Duodenal mucosa (tissue), 2 donors: ENCODE data around the gene TRMT1L.

ENCODE experiments used
- H3K27ac ChIP-seq: one replicate; pipeline ENCODE4 v1.7.0; 2013; ENCODE audit warnings: low read depth, low read length
- H3K27me3 ChIP-seq, 2 donors: one replicate each; pipeline ENCODE4 v1.7.0; 2013; ENCODE audit warnings: low read length in 2 of 2, control low read depth in 1 of 2; ENCODE audit not compliant: insufficient read depth in 2 of 2, control insufficient read depth in 1 of 2
- H3K36me3 ChIP-seq, 2 donors: one replicate each; pipeline ENCODE4 v1.7.0; 2013; ENCODE audit warnings: low read length in 2 of 2, control low read depth in 1 of 2; ENCODE audit not compliant: insufficient read depth in 2 of 2, control insufficient read depth in 1 of 2
- H3K4me1 ChIP-seq, 2 donors: one replicate each; pipeline ENCODE4 v1.7.0; 2013; ENCODE audit warnings: low read length in 2 of 2, control low read depth in 1 of 2; ENCODE audit not compliant: insufficient read depth in 2 of 2, control insufficient read depth in 1 of 2
- H3K4me3 ChIP-seq, 2 donors: one replicate each; pipeline ENCODE4 v1.7.0; 2013; ENCODE audit warnings: low read length in 2 of 2, low read depth in 1 of 2
- H3K9ac ChIP-seq, 2 donors: one replicate each; pipeline ENCODE4 v1.7.0; 2013; ENCODE audit warnings: low read length in 2 of 2, low read depth in 1 of 2
- H3K9me3 ChIP-seq, 2 donors: one replicate each; pipeline ENCODE4 v1.7.0; 2013; ENCODE audit warnings: low read length in 2 of 2, control low read depth in 1 of 2; ENCODE audit not compliant: control insufficient read depth in 1 of 2

Gene TRMT1L

GRCh38 chr1:185157599-185158412, 1.1 kb upstream of the TRMT1L start:
- Histone ChIP-seq H3K9ac (peak overlapping the region; percentile 92 to 93), H3K4me3 (peak overlapping the region; percentile 90 to 91), H3K27me3 (no peaks in the 10 kb centered on the region), H3K4me1 (peaks cover 26 to 31% of the 10 kb centered on the region in 2 donors), H3K36me3 (no peaks in the 10 kb centered on the region), H3K9me3 (no peaks in the 10 kb centered on the region), H3K27ac (peak overlapping the region; percentile 96)

- peaks cover 31 to 37% of the 10 kb centered on the region in 2 donors for H3K4me1 ChIP-seq
- peak overlapping the region; percentile 90 to 91 for H3K4me3 ChIP-seq
- no peaks in the 10 kb centered on the region for H3K36me3 ChIP-seq
- H3K27ac ChIP-seq = peak overlapping the region; percentile 96
- H3K9me3 ChIP-seq = no peaks in the 10 kb centered on the region
- H3K27me3 ChIP-seq = no peaks in the 10 kb centered on the region
- H3K9ac ChIP-seq = peak overlapping the region; percentile 92 to 93
These were observed 382 bp downstream of the TRMT1L start for GRCh38 chr1:185156288-185156853.

DNA sequence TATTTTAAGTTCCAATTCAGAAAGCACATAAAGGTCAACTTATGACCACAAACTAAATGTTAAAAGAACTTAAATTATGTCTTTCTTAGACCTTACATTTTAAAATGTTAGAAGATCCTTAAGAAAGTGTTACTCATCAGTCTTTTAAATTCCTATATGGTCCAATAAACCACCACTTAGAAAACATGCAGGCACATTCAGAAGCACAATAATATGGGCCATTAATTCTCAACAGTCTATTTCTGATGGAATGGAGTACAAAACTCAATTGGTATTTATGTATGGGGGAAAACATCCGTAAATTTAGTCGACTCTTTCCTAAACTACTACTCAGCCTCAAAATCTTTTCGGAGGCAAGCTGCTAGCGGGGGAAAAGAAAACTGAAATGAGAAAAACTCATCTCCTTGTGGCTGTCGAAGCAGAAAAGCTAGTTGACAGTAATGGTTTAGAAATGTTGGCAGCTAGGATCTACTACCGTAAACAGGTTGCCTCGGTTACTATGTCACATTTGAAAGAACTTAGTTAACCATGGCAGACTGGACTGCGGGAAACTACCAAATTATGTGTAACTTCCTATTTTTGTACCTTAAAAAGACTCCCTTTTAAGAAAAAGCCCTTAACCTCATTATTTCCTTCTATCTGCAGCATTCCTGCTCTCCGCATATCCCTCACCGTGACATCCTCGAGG, 1.0 kb downstream of the TRMT1L start:
- Histone ChIP-seq H3K27me3 (no peaks in the 10 kb centered on the region), H3K36me3 (no peaks in the 10 kb centered on the region), H3K27ac (peak overlapping the region; percentile 96), H3K9ac (peak overlapping the region; percentile 92 to 93), H3K4me1 (peaks cover 31 to 37% of the 10 kb centered on the region in 2 donors), H3K4me3 (peak overlapping the region; percentile 90 to 91), H3K9me3 (no peaks in the 10 kb centered on the region)

- Histone ChIP-seq H3K27ac (no peak overlapping the region), H3K36me3 (no peaks in the 10 kb centered on the region), H3K9me3 (no peaks in the 10 kb centered on the region), H3K4me1 (peaks cover 31 to 37% of the 10 kb centered on the region in 2 donors), H3K27me3 (no peaks in the 10 kb centered on the region), H3K9ac (peak overlapping the region in 1 of 2 donors; percentile 33), H3K4me3 (peak overlapping the region; percentile 90 to 91)
These were observed 1.7 kb downstream of the TRMT1L start for GRCh38 chr1:185154912-185155513.

DNA sequence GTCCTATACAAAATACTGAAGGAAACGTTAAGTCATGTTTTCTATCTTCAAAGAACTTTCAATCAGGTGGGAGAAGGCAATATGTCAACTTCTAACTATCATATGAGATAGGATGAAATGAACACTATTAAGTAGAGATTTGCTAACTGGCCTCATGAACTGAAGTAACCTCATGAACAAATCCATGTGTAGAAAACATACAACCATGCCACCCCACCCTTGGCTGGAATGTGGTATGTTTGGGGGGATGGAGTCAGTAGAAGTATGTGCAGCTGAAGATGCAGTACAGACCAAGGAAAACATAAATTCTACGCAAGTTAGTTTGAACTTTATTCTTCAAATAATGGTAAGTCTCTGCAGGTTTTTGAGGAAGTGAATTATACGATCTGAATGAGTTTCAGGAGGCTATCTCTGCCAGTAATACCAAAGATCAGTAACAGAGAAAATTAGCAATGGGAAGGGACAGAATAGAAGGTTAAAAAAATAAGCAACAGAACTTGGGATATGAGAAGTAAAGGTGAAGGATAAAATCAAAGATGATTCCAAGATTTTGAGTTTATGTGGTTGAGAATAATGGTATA, 4.5 kb downstream of the TRMT1L start:
- no peak overlapping the region for H3K9ac ChIP-seq
- peaks cover 21 to 26% of the 10 kb centered on the region in 2 donors for H3K4me1 ChIP-seq
- no peak overlapping the region for H3K4me3 ChIP-seq
- peaks cover 4 to 18% of the 10 kb centered on the region in 2 donors for H3K36me3 ChIP-seq
- no peak overlapping the region for H3K27ac ChIP-seq
- H3K9me3 ChIP-seq = no peaks in the 10 kb centered on the region
- H3K27me3 ChIP-seq = no peaks in the 10 kb centered on the region

DNA sequence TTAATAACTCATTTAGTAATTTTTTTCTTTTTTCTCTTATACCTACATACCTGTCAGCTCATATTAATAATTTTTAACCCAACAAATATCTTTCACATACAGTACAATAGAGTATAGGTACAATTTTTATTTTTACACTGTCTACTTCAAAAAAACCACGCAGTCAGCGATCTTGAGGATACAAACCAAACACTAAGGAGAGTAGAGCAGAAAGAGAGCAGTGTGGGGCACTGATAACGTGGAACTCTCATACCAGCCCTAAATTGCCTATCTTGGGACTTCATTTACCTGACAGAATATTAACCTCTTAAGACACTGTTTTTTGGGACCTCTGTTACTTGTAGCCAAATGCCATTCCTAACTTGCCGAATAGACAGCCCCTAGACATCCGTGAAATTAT, 5.5 kb downstream of the TRMT1L start:
- H3K9me3 ChIP-seq = no peaks in the 10 kb centered on the region
- H3K9ac ChIP-seq = no peak overlapping the region
- H3K36me3 ChIP-seq = peaks cover 4 to 19% of the 10 kb centered on the region in 2 donors
- no peak overlapping the region for H3K27ac ChIP-seq
- no peak overlapping the region for H3K4me3 ChIP-seq
- H3K27me3 ChIP-seq = no peaks in the 10 kb centered on the region
- H3K4me1 ChIP-seq = peaks cover 21 to 26% of the 10 kb centered on the region in 2 donors

DNA sequence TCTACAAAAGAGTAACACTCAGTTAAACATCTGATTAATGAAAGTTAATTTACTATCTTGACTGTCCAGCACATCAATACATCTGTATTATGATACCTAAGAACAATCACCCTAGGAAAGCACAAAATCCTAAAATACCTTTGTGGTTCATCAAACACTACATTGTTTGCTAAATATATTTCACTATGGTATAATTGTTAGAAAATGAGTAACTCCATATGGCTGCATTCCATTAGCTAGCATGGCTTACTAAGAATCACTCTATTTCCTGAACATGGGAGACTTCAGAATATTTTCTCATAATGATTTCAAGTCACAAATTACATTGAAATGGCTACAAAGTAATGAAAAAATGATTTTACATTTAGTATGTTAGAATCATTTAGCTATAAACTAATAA, 12.5 kb downstream of the TRMT1L start:
- Histone ChIP-seq H3K9me3 (no peaks in the 10 kb centered on the region), H3K9ac (no peak overlapping the region), H3K4me1 (no peaks in the 10 kb centered on the region), H3K27me3 (no peaks in the 10 kb centered on the region), H3K4me3 (no peak overlapping the region), H3K27ac (no peak overlapping the region), H3K36me3 (peaks cover 16 to 34% of the 10 kb centered on the region in 2 donors)

DNA sequence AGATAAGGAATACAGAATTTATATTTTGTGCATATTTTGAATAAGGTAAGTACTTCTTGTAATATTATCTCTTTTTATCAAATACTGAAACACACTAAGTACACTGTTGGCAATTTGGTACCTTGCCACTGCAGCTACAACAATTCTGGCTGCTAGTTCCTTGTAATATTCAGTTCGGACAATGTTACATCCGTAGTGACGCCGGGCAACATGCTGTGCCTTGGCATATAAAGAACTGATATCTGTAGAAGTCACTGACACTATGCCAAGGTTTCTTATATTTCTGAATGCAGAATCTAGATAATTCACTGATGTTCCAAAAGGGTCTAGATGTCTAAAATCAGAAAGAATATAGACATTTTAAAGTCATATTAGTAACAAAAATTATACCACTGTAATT, 17.5 kb downstream of the TRMT1L start:
- Histone ChIP-seq H3K9ac (no peak overlapping the region), H3K4me1 (no peaks in the 10 kb centered on the region), H3K4me3 (no peak overlapping the region), H3K27ac (no peak overlapping the region), H3K36me3 (peaks cover 12 to 33% of the 10 kb centered on the region in 2 donors), H3K9me3 (no peaks in the 10 kb centered on the region), H3K27me3 (no peaks in the 10 kb centered on the region)

GRCh38 chr1:185137896-185138545, 18.7 kb downstream of the TRMT1L start:
- no peak overlapping the region for H3K9ac ChIP-seq
- no peaks in the 10 kb centered on the region for H3K9me3 ChIP-seq
- no peaks in the 10 kb centered on the region for H3K4me1 ChIP-seq
- no peaks in the 10 kb centered on the region for H3K27me3 ChIP-seq
- H3K27ac ChIP-seq = no peak overlapping the region
- no peak overlapping the region for H3K4me3 ChIP-seq
- H3K36me3 ChIP-seq = peaks cover 12 to 41% of the 10 kb centered on the region in 2 donors
